Stimulated activated CD8-positive, alpha-beta memory T cell treated with anti-CD3 and anti-CD28 coated beads, Interleukin-4, amount 100 ng/mL, for 24 hours (primary cell): Measurements from ENCODE around the gene SPEG.

Source experiments
- DNase-seq: peaks from one replicate; pipeline ENCODE4 v3.0.0-alpha.2; 2020; ENCODE audit warnings: low read depth

Gene SPEG

GRCh38 chr2:219514196-219514761 is 79.6 kb downstream of the SPEG start, which contains the start of gene ASIC4:
TSS of gene ASIC4 (plus strand) at chr2:219514482. CDS start at chr2:219514725, 243 bp downstream.
- DNase-seq: no peak

- DNase-seq: no peak
Observed at GRCh38 chr2:219514836-219515235, 80.2 kb downstream of the SPEG start.

GRCh38 chr2:219515874-219516629 is 81.4 kb downstream of the SPEG start:
- DNase-seq: no peak

GRCh38 chr2:219516888-219517287 is 82.2 kb downstream of the SPEG start:
- DNase-seq: no peak

GRCh38 chr2:219517954-219518778 is 83.5 kb downstream of the SPEG start:
- no peak for DNase-seq

GRCh38 chr2:219519526-219519916 is 84.9 kb downstream of the SPEG start:
- DNase-seq: no peak

GRCh38 chr2:219520079-219520478 is 85.4 kb downstream of the SPEG start:
- no peak for DNase-seq

GRCh38 chr2:219521066-219521880 is 86.6 kb downstream of the SPEG start:
- no peak for DNase-seq

GRCh38 chr2:219522111-219523030 is 87.7 kb downstream of the SPEG start:
- no peak for DNase-seq

GRCh38 chr2:219523031-219523671 is 88.5 kb downstream of the SPEG start:
- no peak for DNase-seq

GRCh38 chr2:219524817-219525216 is 90.2 kb downstream of the SPEG start:
- no peak for DNase-seq

- no peak for DNase-seq
Observed at GRCh38 chr2:219525533-219526232, 91.0 kb downstream of the SPEG start.

GRCh38 chr2:219526320-219527075 is 91.9 kb downstream of the SPEG start:
- DNase-seq: no peak

- DNase-seq: no peak
Observed at GRCh38 chr2:219527076-219527394, 92.4 kb downstream of the SPEG start.

- no peak for DNase-seq
Observed at GRCh38 chr2:219527472-219527871, 92.8 kb downstream of the SPEG start.

GRCh38 chr2:219530048-219530963 is 95.7 kb downstream of the SPEG start:
- peak; percentile 78 for DNase-seq

GRCh38 chr2:219531639-219532377 is 97.2 kb downstream of the SPEG start:
- DNase-seq: no peak

GRCh38 chr2:219532378-219532649 is 97.7 kb downstream of the SPEG start:
- no peak for DNase-seq
